Stimulated activated naive CD4-positive, alpha-beta T cell treated with Interleukin-2 at 50 U/mL for 16 hours (primary cell): ENCODE results near the gene SCYGR5.
"Not testable (repeated sequence)": the region's sequence is repeated elsewhere in the genome, so short reads cannot be mapped to it uniquely, and the experiment has no call there.

Experiments
- DNase-seq: peaks from one replicate; lab custom pipeline; 2025; lab: John Stamatoyannopoulos, UW

SCYGR5 gene

DNA sequence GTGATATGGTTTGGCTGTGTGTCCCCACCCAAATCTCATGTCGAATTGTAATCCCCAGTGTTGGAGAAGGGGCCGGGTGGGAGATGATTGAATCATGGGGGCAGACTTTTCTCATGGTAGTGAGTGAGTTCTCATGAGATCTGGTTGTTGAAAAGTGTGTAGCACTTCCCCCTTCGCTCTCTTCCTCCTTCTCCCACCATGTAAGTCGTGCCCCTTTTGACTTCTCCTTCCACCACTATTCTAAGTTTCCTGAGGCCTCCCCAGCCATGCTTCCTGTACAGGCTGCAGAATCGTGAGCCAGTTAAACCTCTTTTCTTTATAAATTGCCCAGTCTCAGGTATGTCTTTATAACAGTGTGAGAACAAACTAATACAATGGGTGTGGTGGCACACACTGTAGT lies 7.0 kb downstream of the SCYGR5 start:
- not testable (repeated sequence) for DNase-seq

- DNase-seq, result no peak
These were observed 7.9 kb downstream of the SCYGR5 start for GRCh38 chr2:227674485-227674884.

DNA sequence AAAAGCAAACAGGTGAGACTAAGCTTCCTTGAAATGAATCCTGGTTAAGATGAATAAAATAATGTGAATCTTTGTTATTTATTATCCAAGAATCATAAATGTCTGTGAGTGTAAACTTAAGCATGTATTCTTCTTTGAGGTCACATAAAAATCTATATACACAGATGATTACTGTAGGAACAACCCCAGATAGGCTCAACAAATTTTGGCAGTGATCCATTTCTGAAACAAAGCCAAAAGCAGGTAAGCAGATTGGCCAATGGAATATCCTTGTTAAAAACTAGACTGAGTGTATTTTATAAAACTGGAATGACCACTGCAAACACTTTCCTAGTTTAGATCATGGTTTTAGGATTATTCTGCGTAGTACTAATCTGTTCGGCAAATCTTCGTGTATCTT lies 11.3 kb downstream of the SCYGR5 start:
- no peak for DNase-seq

DNA sequence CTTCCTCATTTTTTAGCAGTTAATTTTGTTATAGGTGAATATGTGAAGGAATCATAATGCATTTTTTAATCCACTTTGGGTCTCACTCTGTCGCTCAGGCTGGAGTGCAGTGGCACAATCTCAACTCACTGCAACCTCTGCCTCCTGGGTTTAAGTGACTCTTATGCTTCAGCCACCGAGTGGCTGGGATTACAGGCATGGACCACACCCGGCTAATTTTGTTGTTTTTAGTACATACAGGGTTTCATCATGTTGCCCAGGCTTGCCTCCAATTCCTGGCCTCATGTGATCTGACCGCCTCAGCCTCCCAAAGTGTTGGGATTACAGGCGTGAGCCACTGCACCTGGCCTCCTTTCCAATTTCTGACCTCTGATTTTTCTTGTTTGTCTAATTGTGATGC lies 17.7 kb downstream of the SCYGR5 start:
- DNase-seq, result no peak

DNA sequence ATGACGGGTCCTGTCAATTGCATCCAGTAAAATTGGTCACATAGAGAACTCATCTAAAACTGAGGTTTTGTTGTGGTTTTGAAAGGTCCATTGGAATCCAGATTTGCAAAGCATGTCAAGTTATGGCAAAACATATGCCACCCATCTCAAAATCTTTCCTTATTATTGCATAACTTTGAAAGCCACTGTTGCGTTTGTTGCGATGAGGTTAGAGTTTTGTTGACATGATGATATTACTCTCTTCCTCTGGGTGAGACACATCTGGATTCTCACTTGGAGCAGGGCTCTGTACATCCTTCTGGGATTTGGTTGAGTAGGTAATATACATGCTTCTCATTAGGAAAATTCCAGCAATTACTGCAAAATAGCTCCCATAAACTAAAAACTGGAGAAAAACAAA lies 20.6 kb downstream of the SCYGR5 start:
- DNase-seq, result no peak

DNA sequence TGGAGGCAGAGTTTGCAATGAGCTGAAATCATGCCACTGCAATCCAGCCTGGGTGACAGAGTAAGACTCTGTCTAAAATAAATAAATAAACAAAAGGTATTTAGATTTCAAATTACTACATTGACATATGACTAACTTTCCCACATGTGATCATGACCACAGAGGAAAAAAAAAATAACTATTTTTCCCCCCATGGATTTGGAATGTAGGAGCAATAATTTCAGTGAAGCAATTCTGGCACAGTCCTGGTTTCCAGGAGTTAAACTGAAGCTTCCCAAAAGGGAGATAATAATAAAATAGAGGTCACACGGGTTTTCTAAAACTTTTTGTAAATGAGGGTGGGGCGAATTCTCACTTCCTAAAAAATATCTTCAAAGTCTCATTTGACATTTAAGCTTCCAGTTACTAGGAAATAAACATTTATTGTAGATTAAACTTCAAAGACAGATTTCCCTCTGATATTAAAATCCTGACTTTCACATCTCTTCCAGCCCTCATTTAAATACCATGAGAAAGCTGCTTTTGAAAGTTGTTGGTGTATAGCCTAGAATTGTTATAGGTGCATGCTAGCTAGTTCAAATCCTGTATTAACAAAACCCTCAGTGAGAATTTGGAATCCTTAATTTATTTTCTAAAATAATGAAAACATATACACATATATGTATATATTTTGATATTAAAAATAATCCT lies 30.5 kb downstream of the SCYGR5 start:
- no peak for DNase-seq

GRCh38 chr2:227701556-227701955 lies 35.0 kb downstream of the SCYGR5 start:
- DNase-seq, result no peak

DNA sequence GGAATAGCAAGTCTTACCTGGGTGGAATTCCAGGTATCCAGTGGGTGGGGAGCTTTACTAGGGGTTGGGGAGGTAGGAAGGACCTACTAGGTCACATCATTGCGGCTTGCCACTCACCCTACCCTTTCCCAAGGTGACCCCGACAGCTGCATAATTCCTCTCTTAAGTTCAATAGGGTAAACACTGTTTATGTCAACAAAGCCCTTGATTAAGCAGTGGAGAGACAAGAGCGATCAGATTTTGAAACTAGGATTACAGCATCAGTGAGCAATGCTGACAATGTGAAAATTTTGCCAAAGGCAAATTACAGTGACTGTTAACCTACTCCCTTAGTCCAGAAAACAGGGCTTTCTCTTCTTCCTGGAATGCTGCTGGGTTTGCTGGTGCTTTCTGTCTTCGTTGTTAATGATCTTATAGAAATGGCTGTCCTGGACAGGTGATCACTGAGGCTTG lies 36.7 kb downstream of the SCYGR5 start:
- DNase-seq, result no peak

- no peak for DNase-seq
These were observed 37.4 kb downstream of the SCYGR5 start for GRCh38 chr2:227703961-227704360.

GRCh38 chr2:227706859-227707258 lies 40.3 kb downstream of the SCYGR5 start:
- DNase-seq, result no peak

- no peak for DNase-seq
These were observed 40.8 kb downstream of the SCYGR5 start for GRCh38 chr2:227707390-227707789.

DNA sequence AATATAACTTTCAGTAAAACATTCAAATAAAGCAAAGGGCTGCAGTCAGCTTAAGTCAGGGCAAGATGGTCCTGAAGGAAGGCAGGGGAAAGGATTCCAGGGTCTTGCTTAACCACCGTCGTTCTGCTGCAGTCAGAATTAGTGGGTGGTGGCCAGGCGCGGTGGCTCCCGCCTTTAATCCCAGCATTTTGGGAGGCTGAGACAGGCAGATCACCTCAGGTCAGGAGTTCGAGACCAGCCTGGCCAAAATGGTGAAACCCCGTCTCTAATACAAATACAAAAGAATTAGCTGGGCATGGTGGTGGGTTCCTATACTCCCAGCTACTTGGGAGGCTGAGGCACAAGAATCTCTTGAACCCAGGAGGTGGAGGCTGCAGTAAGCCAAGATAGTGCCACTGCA lies 44.4 kb downstream of the SCYGR5 start:
- no peak for DNase-seq

DNA sequence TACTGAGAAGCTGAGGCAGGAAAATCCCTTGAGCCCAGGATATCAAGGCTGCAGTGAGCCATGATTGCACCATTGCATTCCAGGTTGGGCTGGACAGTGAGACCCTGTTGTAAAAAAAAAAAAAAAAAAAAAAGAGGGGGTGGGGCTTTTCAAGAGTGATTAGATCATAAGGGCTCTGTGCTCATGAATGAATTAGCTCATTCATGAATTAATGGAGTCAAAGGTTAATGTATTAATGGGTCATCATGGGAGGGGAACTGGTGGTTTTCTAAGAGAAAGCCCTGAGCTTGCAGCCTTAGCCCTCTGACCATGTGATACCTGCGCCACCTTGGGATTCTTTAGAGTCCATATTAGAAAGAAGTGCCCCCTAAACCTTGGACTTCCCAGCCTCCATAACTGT lies 46.7 kb downstream of the SCYGR5 start:
- DNase-seq, result no peak

DNA sequence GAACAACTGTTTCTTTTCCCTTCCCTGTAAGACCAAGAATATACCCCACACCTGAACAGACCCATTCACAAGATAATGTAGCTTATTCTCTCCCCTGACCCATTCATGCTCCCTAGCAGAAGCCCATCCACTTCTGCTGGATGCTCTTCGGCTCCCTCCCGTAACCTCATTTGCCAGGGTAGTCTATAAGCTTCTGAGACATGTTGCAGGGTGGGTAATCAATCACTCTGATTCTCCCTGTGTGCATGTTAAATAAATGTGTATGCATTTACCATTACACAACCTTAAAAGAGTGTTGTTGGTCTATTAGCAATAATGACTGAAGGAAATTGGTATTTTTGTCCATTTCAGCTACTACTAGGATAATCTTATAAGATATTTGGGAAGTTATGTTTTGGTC lies 49.9 kb downstream of the SCYGR5 start:
- no peak for DNase-seq
